Head of caudate nucleus (tissue), 42 donors: ENCODE results near the gene TMEM203.

Source experiments
- DNase-seq, 42 donors: peaks; one replicate each; pipeline versions ENCODE4 v3.0.0 to v3.0.0-alpha.2; 2020 to 2021; ENCODE audit warnings: mixed read lengths in 7 of 42
- intact Hi-C: fragments of 100-400 bp; cut with DNase I; formaldehyde crosslinking; loops from one replicate; pipeline ENCODE4 v1.15.0; 2022

Gene TMEM203

DNA sequence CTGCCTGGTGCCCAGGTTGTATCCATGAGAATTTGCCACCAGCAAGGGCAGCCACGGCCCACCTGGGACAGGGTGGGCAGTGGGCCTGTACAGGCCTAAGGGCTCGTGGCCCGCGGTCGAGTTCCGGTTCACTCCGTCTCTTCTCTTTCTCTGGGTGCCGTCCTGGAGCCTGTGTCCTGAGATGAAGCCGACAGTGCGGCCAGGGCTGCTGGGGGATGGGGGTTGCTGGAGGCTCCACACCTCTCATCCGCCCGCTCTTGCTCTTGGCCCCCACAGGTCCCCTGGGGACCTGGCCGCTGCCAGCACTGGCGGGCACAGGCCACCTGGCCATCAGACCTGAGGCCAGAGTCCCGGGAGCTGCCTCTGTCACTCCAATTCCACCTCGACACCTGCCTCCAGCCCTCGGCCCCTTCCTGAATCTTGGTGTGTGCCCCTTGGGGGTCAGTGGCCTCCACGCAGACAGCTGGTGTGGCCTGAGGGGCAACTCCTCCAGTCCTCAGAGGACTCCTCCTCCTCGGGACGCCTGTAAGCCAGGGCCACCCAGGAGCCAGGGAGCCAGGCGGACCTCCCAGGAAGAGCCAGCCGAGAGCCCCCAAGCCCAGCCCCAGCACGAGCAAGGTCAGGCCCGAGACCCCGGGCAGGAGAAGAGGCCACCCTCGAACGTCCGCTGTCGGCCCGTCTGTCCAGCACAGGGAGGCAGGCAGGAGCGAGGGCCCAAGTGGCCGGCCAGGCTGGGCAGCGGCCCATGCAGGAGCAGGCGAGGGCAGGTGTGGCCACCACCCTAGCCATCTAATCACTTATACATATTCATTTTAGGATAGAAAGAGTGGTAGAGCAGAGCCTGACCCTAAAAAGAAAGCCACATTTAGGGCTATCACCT lies 40.8 kb downstream of the TMEM203 start:
- intact Hi-C loops: no loop called here

DNA sequence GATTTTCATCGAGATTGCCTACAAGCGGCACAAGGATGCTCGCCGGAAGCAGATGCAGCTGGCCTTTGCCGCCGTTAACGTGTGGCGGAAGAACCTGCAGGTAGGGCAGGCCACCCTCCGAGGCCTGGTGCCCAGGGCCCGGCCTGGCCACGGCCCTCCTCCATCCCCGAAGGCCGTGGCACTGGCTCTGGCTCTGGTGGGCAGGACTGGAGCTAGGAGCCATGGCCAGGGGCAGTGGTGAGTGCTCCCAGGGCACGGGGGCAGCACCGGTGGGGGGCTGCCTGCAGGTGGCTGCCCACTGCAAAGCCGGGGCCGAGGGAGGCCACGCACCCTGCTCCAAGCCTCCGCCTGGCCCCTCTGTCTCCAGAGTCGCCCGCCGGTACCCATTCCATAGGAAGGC lies 41.6 kb downstream of the TMEM203 start:
- intact Hi-C loops: no loop called here
- DNase-seq: no peak

More for the DNA sequence above, 40.8 kb downstream of the TMEM203 start:
- no peak for DNase-seq

DNA sequence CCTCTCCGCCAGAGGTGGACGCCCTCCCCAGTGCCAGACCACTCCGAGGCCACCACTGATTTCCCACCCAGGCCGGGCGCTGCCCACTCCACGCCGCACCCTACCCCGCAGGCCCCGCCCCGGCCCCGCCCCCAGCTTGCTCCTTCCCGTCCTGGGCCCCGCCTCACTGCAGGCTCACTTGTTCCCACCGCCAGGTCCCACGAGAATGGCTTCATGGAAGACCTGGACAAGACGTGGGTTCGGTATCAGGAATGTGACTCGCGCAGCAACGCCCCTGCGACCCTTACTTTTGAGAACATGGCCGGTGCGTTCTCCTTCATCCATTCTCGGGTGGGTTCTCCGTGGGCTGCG lies 42.1 kb downstream of the TMEM203 start:
- intact Hi-C loops: no loop called here
- DNase-seq: no peak

DNA sequence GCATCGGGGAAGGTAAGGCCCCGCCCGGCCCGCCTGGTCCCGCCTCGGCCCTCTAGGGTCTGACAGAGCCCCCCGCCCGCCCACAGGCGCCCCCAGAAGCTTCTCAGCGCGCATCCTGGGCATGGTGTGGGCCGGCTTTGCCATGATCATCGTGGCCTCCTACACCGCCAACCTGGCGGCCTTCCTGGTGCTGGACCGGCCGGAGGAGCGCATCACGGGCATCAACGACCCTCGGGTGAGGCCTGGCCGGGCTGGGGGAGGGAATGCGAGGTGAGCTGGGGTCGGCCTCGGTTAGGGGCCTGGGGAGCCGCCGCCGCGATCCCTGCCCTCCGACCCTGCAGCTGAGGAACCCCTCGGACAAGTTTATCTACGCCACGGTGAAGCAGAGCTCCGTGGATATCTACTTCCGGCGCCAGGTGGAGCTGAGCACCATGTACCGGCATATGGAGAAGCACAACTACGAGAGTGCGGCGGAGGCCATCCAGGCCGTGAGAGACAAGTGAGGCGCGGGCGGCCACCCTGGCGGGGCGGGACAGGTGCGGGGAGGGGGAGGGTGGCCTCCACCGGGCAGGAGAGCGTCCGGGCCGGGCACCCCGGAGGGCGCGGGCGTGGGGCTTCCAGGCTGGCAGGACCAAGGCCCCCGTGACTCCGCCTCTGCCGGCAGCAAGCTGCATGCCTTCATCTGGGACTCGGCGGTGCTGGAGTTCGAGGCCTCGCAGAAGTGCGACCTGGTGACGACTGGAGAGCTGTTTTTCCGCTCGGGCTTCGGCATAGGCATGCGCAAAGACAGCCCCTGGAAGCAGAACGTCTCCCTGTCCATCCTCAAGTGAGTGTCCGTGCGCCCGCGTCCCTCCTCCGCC lies 42.7 kb downstream of the TMEM203 start:
- intact Hi-C loops: no loop called here
- DNase-seq: no peak

DNA sequence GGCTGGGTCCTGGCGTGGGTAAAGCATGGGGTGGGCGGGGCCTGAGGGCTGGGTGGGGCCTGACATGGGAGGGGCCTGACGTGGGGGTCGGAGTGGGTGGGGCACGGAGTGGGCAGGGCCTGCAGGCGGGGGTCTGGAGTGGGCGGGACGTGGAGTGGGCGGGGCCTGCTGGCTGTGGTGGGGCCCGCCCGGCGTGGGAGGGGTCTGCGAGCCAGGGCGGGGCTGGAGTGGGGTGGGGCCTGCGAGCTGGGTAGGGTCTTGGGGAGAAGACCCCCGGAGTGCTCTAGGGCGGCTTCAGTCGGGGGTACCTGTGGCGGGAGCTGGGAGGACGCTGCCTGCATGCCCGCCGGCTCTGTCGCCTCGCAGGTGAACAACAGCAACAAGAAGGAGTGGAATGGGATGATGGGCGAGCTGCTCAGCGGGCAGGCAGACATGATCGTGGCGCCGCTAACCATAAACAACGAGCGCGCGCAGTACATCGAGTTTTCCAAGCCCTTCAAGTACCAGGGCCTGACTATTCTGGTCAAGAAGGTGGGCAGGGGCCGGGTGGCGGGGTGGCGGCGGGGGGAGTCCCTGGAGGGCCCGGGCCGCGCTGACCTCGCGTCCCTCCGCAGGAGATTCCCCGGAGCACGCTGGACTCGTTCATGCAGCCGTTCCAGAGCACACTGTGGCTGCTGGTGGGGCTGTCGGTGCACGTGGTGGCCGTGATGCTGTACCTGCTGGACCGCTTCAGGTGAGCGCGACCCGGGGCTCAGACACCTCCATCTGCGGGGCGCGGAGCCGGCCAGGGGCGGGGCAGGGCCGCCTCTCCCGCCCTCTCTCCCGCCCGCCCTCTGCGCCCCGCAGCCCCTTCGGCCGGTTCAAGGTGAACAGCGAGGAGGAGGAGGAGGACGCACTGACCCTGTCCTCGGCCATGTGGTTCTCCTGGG lies 43.6 kb downstream of the TMEM203 start:
- intact Hi-C loops: no loop called here
- DNase-seq: no peak

DNA sequence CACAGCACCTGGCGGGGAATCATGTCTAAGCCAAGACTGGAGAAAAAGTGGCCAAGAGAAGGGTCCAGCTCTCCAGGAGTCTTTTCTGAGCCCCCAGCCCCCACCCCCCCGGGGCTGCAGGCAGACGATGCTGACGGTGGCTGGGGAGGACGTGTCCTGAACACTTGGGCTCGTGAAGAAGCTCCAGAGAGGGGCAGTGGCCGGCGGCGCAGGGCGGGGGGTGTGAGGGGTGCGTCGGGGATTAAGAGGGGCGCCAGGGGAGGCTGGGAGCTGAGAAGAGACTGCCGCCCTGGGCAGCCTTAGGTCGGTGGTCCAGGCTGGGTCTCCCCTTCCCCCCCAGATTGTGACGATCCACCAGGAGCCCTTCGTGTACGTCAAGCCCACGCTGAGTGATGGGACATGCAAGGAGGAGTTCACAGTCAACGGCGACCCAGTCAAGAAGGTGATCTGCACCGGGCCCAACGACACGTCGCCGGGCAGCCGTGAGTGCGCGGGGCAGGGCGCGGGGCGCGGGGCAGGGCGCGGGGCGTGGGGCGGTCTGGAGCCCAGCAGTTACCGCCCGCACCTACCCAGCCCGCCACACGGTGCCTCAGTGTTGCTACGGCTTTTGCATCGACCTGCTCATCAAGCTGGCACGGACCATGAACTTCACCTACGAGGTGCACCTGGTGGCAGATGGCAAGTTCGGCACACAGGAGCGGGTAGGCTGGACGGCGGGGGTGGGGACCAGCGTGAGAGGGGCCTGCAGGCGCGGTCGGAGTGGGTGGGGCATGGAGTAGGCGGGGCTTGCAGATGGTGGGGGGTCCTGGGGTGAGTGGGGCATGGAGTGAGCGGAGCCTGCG lies 44.5 kb downstream of the TMEM203 start:
- DNase-seq: no peak
- intact Hi-C loops: no loop called here

DNA sequence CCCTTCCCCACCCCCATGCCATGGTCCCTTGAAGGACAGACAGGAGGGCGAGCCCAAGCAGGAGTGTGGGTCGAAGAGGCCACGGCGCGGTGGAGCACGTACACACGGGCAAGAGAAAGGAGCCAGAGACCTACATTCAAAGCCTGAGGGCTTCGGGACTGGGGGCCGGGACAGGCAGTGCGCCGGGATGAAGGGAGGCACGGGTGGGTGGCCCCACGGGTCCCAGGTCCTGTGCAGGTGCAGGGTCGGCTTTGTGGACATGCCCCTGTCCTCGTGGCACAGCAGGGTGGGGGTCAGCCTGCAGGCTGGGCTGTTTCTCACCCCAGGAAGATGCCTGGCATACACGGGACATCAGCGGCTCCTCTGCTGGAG lies 45.4 kb downstream of the TMEM203 start:
- intact Hi-C loops: no loop called here
- no peak for DNase-seq

DNA sequence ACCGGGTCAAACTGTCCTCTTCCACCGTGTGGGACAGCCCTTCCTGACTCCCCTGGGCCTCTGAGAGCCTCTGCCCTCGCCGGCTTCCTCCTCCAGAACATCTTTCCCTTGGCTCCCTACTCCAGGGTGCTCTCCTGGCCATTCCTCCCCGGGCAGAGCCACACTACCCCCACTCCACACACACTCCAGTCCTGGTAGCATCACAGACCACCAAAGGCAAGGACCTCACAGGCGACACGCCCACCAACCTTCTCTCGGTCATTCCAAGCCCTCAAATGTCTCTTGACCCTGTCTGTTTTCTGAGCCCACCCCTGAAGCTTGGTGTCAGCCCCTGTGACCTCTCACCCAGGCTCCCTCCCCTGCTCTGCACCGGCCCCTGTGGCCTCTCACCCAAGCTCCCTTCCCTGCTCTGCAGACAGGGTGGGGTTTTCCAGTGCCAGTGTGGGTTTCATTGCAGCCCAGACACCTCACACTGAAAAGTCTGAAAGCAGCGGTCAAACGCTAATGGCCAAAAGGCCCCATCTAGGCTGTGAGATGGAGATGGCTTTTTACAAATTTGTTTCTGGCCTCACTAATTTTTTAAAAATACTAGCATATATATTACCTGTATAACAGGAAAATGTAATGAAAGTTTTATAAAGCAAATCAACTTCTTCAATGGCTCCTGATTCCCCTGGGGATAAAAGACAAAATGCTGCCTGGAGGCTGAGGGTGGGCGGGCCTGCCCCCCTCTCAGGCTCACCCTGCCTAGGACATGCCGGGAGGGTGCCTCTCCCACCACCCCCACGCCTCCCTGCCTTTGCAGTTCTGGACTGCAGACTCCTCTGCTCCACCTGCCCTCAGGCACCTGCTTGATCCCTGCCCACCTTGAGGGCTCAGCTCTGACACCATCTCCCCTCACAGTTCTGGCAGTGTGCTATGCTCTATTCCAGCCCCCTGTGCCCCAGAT lies 46.1 kb downstream of the TMEM203 start:
- intact Hi-C loops: no loop called here
- DNase-seq: no peak

DNA sequence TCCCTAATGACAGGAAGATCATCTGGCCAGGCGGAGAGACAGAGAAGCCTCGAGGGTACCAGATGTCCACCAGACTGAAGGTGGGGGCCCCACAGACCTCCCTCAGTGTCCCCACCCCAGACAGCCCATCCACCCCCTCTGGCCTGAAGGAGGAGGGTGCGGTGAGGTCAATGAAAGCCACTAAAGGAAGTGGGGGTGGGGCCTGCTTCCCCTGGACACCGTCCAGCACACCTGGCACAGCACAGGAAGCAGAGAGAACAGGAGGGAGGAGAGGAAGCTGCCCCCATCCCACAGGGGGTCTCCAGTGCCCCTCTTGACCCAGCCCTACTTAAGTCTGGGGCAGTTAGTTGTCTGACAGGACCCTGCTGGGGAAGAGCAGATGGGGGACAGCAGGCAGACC lies 46.8 kb downstream of the TMEM203 start:
- no peak for DNase-seq
- intact Hi-C loops: no loop called here

DNA sequence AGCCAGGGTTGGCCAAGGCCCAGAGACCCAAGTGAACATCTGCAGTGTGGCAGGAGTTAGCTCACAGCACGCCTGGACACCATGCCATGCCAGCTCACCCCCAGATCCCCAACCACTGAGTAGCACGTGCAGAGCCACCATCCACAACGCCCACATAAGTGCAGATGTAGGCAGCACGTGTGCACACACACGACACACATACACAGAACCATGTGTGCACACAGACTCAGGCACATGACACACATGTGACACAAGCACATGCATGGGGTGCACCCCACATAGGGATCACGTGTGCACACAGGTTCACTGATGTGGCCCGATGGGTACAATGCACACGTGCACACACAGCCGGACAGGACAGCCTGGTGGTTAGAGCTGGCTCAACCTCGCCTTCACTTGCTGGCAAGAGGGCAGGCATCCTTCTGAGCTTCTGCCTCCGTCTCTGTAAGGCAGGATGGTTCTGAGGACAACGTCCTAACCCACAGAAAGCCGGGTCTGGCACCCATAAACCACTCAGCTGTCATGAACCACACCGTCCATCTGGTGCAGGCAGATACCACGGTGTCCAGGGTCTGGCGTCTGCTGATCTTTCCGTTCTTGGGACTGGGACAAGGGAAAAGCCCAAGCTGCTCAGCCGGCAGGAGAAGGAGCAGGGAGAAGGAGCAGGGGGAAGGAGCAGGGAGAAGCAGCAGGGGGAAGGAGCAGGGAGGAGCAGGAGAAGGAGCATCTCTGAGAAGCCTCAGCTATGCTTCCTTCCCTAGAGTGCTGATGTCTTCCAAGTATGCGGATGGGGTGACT lies 47.6 kb downstream of the TMEM203 start:
- intact Hi-C loops: no loop called here
- DNase-seq: no peak

DNA sequence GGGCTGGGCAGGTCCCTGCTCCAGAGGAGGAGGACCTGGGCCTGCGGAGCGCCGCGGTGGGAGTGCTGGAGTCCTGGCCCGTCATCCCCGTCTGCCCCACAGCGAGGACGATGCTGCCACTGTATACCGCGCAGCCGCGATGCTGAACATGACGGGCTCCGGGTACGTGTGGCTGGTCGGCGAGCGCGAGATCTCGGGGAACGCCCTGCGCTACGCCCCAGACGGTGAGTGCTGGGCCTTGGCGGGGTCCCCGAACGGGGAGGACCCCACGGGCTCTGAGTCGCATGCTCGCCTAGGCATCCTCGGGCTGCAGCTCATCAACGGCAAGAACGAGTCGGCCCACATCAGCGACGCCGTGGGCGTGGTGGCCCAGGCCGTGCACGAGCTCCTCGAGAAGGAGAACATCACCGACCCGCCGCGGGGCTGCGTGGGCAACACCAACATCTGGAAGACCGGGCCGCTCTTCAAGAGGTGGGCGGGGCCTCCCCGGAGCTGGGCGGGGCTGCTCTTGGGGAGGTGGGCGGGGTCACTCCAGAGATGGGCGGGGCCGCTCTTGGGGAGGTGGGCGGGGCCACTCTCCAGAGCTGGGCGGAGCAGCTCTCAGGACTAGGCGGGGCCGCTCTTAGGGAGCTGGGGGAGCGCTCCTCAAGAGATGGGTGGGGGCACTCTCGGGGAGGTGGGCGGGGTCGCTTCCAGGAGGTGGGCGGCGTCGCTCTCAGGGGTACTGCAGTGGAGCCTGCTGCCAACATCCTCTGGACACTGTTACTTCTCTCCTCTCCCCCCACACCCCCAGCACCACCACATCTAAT lies 48.7 kb downstream of the TMEM203 start:
- intact Hi-C loops: no loop called here
- DNase-seq: peak in 41 of 42 donors; percentile 54 to 90 (median 75)
